Bronchial epithelial cell (primary cell): ENCODE results near the gene PLXNA4. TPM values are rescaled to one million over a fixed set of nuclear protein-coding genes. Genes with fewer than 3 reads are reported as not detected.

Experiments used
- DNase-seq: peaks from one replicate; pipeline ENCODE4 v3.0.0-alpha.2; 2010; ENCODE audit warnings: low read depth
- FAIRE-seq: peaks from 2 replicates; lab custom pipeline; 2011; peaks lifted over from hg19 to GRCh38; lab: Jason Lieb, UNC
- H3K27me3 ChIP-seq: 2 replicates; pipeline ENCODE4 v1.5.1; 2011; ENCODE audit warnings: low read length; ENCODE audit not compliant: control insufficient read depth, insufficient read depth
- H3K36me3 ChIP-seq: 2 replicates; pipeline ENCODE4 v1.5.1; 2011; ENCODE audit warnings: low read length; ENCODE audit not compliant: control insufficient read depth, insufficient read depth
- H3K4me3 ChIP-seq: 2 replicates; pipeline ENCODE4 v1.5.1; 2011; ENCODE audit warnings: mild to moderate bottlenecking, low read depth, low read length, control low read depth
- total RNA-seq: library from RNA; depleted of rRNA; stranded (reverse); fragments of >200 nt; gene quantifications from 2 replicates; pipeline ENCODE4 v1.2.1, GENCODE V29; 2014
- TF ChIP-seq, protein P1 (sequence below): IDR thresholded peaks from 2 replicates; pipeline ENCODE4 v1.5.1; 2011; ENCODE audit warnings: mild to moderate bottlenecking, moderate library complexity, low read length, control low read depth, inconsistent platforms; ENCODE audit not compliant: insufficient read depth, severe bottlenecking

The PLXNA4 gene
- total RNA-seq, 1 donor from 2014 or later, result under 0.01 TPM

DNA sequence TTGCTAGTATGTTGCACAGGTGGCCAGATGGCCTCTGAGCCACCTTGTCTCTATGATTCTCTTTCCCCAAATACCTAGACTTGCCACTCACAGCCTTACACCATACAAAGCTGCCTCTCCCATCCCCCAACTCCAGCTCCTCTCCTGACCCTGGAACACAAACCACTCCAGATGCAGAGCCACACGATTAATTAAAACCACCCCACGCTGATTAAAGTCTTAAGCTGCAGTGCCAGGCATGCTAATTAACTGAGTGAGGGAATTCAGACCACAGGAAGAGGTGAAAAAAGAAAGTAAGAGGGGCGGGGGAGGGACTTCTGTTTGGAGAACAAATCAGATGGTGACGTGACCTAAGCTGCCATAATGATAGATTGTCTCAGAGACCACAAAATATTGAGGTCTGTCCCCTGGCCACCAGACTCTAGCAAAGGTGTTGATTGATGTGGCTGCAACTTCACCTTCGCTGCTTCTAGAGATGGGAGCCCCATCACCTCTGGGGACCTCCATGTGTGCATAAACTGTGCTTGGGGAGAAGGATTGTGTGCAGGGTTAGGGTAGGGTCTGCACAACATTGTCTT is 331.3 kb downstream of the PLXNA4 start:
- TF ChIP-seq, protein P1, sequence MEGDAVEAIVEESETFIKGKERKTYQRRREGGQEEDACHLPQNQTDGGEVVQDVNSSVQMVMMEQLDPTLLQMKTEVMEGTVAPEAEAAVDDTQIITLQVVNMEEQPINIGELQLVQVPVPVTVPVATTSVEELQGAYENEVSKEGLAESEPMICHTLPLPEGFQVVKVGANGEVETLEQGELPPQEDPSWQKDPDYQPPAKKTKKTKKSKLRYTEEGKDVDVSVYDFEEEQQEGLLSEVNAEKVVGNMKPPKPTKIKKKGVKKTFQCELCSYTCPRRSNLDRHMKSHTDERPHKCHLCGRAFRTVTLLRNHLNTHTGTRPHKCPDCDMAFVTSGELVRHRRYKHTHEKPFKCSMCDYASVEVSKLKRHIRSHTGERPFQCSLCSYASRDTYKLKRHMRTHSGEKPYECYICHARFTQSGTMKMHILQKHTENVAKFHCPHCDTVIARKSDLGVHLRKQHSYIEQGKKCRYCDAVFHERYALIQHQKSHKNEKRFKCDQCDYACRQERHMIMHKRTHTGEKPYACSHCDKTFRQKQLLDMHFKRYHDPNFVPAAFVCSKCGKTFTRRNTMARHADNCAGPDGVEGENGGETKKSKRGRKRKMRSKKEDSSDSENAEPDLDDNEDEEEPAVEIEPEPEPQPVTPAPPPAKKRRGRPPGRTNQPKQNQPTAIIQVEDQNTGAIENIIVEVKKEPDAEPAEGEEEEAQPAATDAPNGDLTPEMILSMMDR, result no peak
- Histone ChIP-seq H3K27me3 (no peaks in the 10 kb centered on the region), H3K4me3 (no peak overlapping the region), H3K36me3 (no peaks in the 10 kb centered on the region)
- DNase-seq, result no peak
- no peak for FAIRE-seq

DNA sequence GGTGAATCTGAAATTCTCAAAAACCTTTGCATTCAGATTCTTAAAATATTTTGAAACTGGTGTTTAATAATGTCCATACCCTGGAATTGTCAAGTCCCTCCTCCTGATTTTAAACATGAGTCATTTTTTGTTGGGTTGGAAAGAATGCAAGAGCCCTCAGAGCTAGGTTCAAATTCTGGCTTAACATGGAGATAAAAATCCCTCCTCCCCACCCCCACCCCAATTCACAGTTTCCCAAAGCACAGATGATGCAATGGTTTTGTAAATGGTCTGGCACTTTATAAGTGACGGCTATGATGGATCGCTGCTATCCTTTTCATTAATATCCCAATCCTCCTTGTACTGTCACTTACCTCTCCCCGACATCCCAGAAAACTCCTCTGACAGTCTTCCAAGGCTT is 332.8 kb downstream of the PLXNA4 start:
- H3K4me3 ChIP-seq, result no peak overlapping the region
- no peaks in the 10 kb centered on the region for H3K27me3 ChIP-seq
- no peak for FAIRE-seq
- H3K36me3 ChIP-seq, result no peaks in the 10 kb centered on the region
- TF ChIP-seq, protein P1, result no peak
- no peak for DNase-seq

DNA sequence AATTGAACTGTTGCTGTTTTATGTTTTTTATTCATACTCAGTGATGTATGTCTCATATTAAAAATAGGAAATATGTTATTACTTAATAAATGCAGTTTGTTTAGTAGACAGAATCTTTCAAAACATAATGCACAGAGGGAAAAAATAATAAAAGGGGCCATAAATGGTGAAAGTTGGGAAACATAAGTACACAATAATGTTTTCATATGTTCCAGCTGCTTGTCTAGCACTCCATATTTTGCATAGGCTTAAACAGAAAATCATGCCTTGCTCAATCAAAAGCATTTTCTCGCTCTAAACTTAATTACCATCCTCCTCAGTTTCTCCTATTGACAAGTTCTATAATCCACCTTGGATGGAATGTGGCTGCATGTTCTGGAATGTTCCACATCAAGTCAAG is 333.2 kb downstream of the PLXNA4 start:
- no peak for FAIRE-seq
- Histone ChIP-seq H3K36me3 (no peaks in the 10 kb centered on the region), H3K27me3 (no peaks in the 10 kb centered on the region), H3K4me3 (no peak overlapping the region)
- DNase-seq, result no peak
- TF ChIP-seq, protein P1, result no peak

DNA sequence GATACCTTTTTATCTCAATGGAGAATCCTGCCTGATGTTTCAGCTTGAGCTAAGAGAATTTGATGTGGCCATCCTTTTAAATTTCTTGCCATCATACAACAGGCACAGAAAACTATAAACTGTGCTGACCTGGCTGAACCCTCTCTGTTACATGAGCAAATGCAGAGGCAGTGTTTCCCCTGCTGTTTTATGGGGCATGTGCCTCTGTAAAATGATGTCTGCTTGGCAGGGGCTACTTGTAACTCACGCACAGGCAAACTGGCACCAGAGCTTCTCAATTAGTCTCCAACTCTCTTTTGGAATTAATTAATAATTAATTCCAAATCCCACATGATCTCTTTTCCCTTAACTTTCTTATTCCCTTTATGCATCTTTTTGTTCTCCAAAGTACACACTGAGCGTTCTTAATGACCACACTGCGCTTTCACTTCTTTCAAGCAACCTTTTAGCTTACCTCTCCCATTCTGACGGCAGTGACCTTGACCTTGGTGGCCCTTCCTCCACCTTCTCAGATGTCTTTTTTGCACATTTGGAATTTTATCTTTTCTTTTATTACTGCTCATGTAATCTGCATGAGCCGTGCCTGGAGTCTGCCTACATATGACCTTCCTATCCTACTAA is 334.0 kb downstream of the PLXNA4 start:
- FAIRE-seq (no peak), DNase-seq (no peak)
- TF ChIP-seq, protein P1, result no peak
- H3K36me3 ChIP-seq, result no peaks in the 10 kb centered on the region
- H3K4me3 ChIP-seq, result no peak overlapping the region
- H3K27me3 ChIP-seq, result no peaks in the 10 kb centered on the region

DNA sequence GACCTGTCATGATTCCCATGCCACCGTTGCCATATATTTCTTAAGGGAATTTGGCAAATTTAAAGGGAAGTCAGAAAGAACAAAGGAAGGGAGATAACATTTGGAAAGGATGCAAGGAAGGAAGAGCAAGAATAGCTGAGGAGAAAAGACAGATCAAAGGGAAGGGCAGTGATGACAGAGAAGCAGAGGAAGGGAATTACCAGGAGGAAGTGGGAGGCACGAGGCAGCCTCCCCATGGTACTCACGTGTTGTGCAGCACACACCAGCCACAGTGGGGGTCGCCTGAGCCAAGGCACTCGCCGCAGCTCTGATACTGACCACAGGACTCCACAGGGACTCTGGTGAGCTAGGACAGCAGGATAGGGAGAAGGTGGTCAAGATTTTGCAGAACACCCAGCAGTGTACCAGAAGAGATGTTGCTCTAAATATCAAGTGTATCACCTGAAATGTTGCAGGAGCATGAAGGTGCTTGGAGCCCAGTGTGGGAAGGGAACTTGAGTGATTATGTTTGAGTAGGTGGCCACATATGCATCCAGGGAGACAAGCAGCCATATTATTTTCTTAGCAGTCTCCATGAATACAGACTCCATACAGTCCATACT is 335.3 kb downstream of the PLXNA4 start:
- TF ChIP-seq, protein P1, result no peak
- DNase-seq, result no peak
- Histone ChIP-seq H3K4me3 (no peak overlapping the region), H3K27me3 (no peaks in the 10 kb centered on the region), H3K36me3 (no peaks in the 10 kb centered on the region)
- no peak for FAIRE-seq

DNA sequence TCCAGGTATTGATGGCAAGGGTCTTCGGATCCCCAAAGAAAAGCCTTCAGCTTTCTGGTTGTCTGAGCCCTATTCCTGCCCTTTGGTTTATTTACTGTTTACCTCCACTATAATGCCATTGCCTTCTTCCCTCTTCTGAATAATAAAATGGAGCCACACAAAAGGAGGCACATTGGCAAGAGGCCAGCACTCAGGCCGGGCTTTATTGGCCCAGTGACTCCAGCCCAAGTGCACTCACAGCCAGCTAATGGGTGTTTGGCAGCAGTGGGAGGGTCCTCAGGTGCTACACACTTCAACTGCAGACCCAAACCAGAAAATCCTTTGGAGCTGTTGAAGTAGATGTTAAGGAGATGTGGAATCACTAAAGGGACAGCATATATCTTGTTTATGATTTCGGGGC is 336.0 kb downstream of the PLXNA4 start:
- DNase-seq, result no peak
- FAIRE-seq, result no peak
- TF ChIP-seq, protein P1, result no peak
- Histone ChIP-seq H3K27me3 (no peaks in the 10 kb centered on the region), H3K4me3 (no peak overlapping the region), H3K36me3 (no peaks in the 10 kb centered on the region)
